Loucy (cell line): ENCODE data around the gene ANGEL1.

ENCODE experiments used
- CTCF ChIP-seq: fragments of 200-600 bp; sonication (generic); conservative IDR thresholded peaks from 2 replicates; pipeline ENCODE4 v1.5.1; 2014; ENCODE audit warnings: mild to moderate bottlenecking, antibody characterized with exemption, low read length
- EZH2phosphoT487 ChIP-seq: fragments of 200-600 bp; IDR thresholded peaks from 2 replicates; pipeline ENCODE4 v1.6.1; 2018; ENCODE audit warnings: antibody characterized with exemption, mild to moderate bottlenecking, moderate library complexity, borderline replicate concordance

GRCh38 chr14:76829650-76830421 is 17.2 kb upstream of the ANGEL1 start:
- no peak for TF ChIP-seq CTCF
- TF ChIP-seq EZH2phosphoT487: no peak
